DND-41 (cell line): ENCODE data around the gene MCTS1.

Experiments
- EZH2 ChIP-seq: IDR thresholded peaks from 3 replicates; pipeline ENCODE4 v1.6.1; 2012; ENCODE audit warnings: borderline replicate concordance, low read depth, mild to moderate bottlenecking, moderate library complexity, low read length, inconsistent platforms; ENCODE audit not compliant: severe bottlenecking
- TF ChIP-seq, protein P1 (sequence below): IDR thresholded peaks from 2 replicates; pipeline ENCODE4 v1.5.1; 2012; ENCODE audit warnings: borderline replicate concordance, low read length, moderate library complexity, mild to moderate bottlenecking; ENCODE audit not compliant: poor library complexity, severe bottlenecking; ENCODE audit errors: extremely low read depth

DNA sequence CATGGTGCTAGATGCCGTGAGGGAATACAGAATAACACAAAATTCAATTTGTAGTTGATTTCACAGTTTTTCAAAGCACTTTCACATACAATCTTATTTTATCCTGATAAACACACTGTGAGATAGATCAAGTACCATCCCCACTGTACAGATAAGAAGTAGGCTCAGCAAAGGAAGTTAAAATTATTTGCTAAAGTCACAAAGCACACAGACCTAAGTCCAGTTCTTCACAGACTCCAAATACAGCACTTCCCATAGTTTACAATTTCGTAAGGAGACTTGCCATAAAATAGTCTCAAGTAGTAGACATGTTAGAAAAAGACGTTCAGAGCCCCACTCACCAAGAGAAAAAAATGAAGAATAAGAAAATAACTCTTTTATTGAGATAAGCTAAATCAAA is 35.3 kb upstream of the MCTS1 start:
- TF ChIP-seq, protein P1, sequence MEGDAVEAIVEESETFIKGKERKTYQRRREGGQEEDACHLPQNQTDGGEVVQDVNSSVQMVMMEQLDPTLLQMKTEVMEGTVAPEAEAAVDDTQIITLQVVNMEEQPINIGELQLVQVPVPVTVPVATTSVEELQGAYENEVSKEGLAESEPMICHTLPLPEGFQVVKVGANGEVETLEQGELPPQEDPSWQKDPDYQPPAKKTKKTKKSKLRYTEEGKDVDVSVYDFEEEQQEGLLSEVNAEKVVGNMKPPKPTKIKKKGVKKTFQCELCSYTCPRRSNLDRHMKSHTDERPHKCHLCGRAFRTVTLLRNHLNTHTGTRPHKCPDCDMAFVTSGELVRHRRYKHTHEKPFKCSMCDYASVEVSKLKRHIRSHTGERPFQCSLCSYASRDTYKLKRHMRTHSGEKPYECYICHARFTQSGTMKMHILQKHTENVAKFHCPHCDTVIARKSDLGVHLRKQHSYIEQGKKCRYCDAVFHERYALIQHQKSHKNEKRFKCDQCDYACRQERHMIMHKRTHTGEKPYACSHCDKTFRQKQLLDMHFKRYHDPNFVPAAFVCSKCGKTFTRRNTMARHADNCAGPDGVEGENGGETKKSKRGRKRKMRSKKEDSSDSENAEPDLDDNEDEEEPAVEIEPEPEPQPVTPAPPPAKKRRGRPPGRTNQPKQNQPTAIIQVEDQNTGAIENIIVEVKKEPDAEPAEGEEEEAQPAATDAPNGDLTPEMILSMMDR, result no peak
- no peak for TF ChIP-seq EZH2
